ENCODE data around the gene RAD51B. TPM values are rescaled to one million over a fixed set of nuclear protein-coding genes. Genes with fewer than 3 reads are reported as not detected.

The RAD51B gene
- total and polyA plus RNA-seq, 9 donors, result 21.6 to 70.1 (median 35.1) TPM

- WGBS, 3 donors, result 80 to 86% (median 82%) methylated on average over 1 of the region's 1 CpG
- Histone ChIP-seq H3K27ac (no peak overlapping the region), H3K36me3 (no peaks in the 10 kb centered on the region), H3K27me3 (no peaks in the 10 kb centered on the region), H3K9me3 (no peaks in the 10 kb centered on the region), H3K4me1 (ENCODE audit: insufficient read depth) (peaks cover 5% of the 10 kb centered on the region), H3K4me3 (no peak overlapping the region)
- no peak for DNase-seq
- TF ChIP-seq CTCF (IDR thresholded peaks at IDR 0.05), result no peak
- TF ChIP-seq POLR2A (IDR thresholded peaks at IDR 0.05), result no peak
- TF ChIP-seq EP300 (IDR thresholded peaks at IDR 0.05), result no peak
- intact Hi-C loops (cut with DNase I), result no loop called here
Measured at GRCh38 chr14:68172627-68173026, 353.0 kb downstream of the RAD51B start.

- Histone ChIP-seq H3K36me3 (no peaks in the 10 kb centered on the region), H3K4me3 (no peak overlapping the region), H3K4me1 (ENCODE audit: insufficient read depth) (peaks cover 8% of the 10 kb centered on the region), H3K27ac (no peak overlapping the region), H3K9me3 (no peaks in the 10 kb centered on the region), H3K27me3 (no peaks in the 10 kb centered on the region)
- no peak for DNase-seq
- intact Hi-C loops (cut with DNase I), result no loop called here
- 69 to 81% (median 75%) methylated on average over 1 of the region's 1 CpG for WGBS, 3 donors
- TF ChIP-seq CTCF (IDR thresholded peaks at IDR 0.05) (no peak), EP300 (IDR thresholded peaks at IDR 0.05) (no peak), POLR2A (IDR thresholded peaks at IDR 0.05) (no peak)
Measured at GRCh38 chr14:68173227-68173972, 353.8 kb downstream of the RAD51B start.

- Histone ChIP-seq H3K27ac (no peak overlapping the region), H3K9me3 (no peaks in the 10 kb centered on the region), H3K4me1 (ENCODE audit: insufficient read depth) (peaks cover 8% of the 10 kb centered on the region), H3K36me3 (no peaks in the 10 kb centered on the region), H3K27me3 (no peaks in the 10 kb centered on the region), H3K4me3 (no peak overlapping the region)
- no peak for TF ChIP-seq EP300 (IDR thresholded peaks at IDR 0.05)
- no peak for TF ChIP-seq POLR2A (IDR thresholded peaks at IDR 0.05)
- no peak for TF ChIP-seq CTCF (IDR thresholded peaks at IDR 0.05)
- 70 to 75% (median 71%) methylated on average over 2 of the region's 2 CpGs for WGBS, 3 donors
- intact Hi-C loops (cut with DNase I), result no loop called here
- no peak for DNase-seq
Measured at GRCh38 chr14:68174446-68174845, 354.9 kb downstream of the RAD51B start.

- 94 to 95% (median 95%) methylated on average over 1 of the region's 1 CpG for WGBS, 3 donors
- DNase-seq, result no peak
- Histone ChIP-seq H3K36me3 (no peaks in the 10 kb centered on the region), H3K9me3 (no peaks in the 10 kb centered on the region), H3K27me3 (no peaks in the 10 kb centered on the region), H3K4me3 (no peak overlapping the region), H3K27ac (no peak overlapping the region), H3K4me1 (ENCODE audit: insufficient read depth) (peaks cover 12% of the 10 kb centered on the region)
- intact Hi-C loops (cut with DNase I), result no loop called here
- TF ChIP-seq CTCF (IDR thresholded peaks at IDR 0.05), result no peak
Measured at GRCh38 chr14:68176687-68177086, 357.1 kb downstream of the RAD51B start.

Measured in ovary (tissue), 9 donors.